Activated CD4-positive, alpha-beta T cell treated with anti-CD3 and anti-CD28 coated beads, Interleukin-10, Interleukin-2, amounts not matched to agents 100 ng/mL and 50 ng/mL, durations not matched to agents 16 hours and 8 hours (primary cell): Measurements from ENCODE around the gene OR8H2.
"Not testable (repeated sequence)": the region's sequence is repeated elsewhere in the genome, so short reads cannot be mapped to it uniquely, and the experiment has no call there.

Experiments used
- DNase-seq: peaks from one replicate; pipeline ENCODE4 v3.0.0-alpha.2; 2020

Gene OR8H2

GRCh38 chr11:56103210-56103737, at the start of gene OR8H2:
OR8H2 (plus strand) TSS chr11:56103687; CDS start chr11:56105043, 1,356 bp downstream.
- DNase-seq, result no peak

- DNase-seq, result not testable (repeated sequence)
Observed at GRCh38 chr11:56056366-56056765, 47.1 kb upstream of the OR8H2 start.

GRCh38 chr11:56057661-56058237, 45.7 kb upstream of the OR8H2 start:
- not testable (repeated sequence) for DNase-seq

GRCh38 chr11:56058260-56058780, 45.2 kb upstream of the OR8H2 start:
- not testable (repeated sequence) for DNase-seq

GRCh38 chr11:56066980-56067379, 36.5 kb upstream of the OR8H2 start:
- DNase-seq, result no peak

- DNase-seq, result no peak
Observed at GRCh38 chr11:56089697-56090096, 13.8 kb upstream of the OR8H2 start.

GRCh38 chr11:56093008-56093407, 10.5 kb upstream of the OR8H2 start, which contains the start of gene OR8I2:
OR8I2 (plus strand) TSS chr11:56093308; CDS start chr11:56093308, 0 bp downstream.
- no peak for DNase-seq

- no peak for DNase-seq
Observed at GRCh38 chr11:56122073-56122472, 18.6 kb downstream of the OR8H2 start, which contains the start of gene OR8H3. OR8H3 (plus strand) TSS chr11:56122373; CDS start chr11:56122373, 0 bp downstream.

- no peak for DNase-seq
Observed at GRCh38 chr11:56140151-56140661, 36.7 kb downstream of the OR8H2 start, which contains the start of gene OR8J3. OR8J3 (minus strand) TSS chr11:56140201; CDS start chr11:56137718, 2,483 bp downstream.

- not testable (repeated sequence) for DNase-seq
Observed at GRCh38 chr11:56143681-56144080, 40.2 kb downstream of the OR8H2 start.

GRCh38 chr11:56151376-56151775, 47.9 kb downstream of the OR8H2 start:
- DNase-seq, result no peak

GRCh38 chr11:56152333-56152732, 48.8 kb downstream of the OR8H2 start:
- DNase-seq, result no peak
